Stimulated activated CD4-positive, alpha-beta T cell treated with anti-CD3 and anti-CD28 coated beads, Interleukin-4, amount 100 ng/mL, for 24 hours (primary cell): ENCODE measurements around the gene WASF2.
"Not testable (repeated sequence)": the region's sequence is repeated elsewhere in the genome, so short reads cannot be mapped to it uniquely, and the experiment has no call there.

Experiments used
- DNase-seq: peaks from one replicate; pipeline ENCODE4 v3.0.0-alpha.2; 2020

WASF2 gene

DNA sequence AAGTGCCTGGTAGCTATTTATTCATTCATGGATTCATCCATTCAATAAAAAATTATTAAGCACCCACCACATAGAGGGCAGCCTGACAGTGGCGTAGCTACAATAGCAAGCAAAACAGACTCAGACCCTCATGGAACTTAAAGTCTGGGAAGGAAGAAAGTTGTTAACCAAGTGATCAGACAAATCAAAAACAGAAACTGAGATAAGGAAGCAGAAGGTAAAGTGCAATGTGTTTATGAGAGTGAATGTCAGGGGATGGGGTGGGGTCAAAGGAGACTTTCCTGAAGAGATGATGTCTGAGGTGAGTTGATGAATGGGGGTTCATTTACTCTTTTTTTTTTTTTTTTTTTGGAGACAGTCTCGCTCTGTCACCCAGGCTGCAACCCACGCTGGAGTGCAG is 2.8 kb upstream of the WASF2 start:
- no peak for DNase-seq

DNA sequence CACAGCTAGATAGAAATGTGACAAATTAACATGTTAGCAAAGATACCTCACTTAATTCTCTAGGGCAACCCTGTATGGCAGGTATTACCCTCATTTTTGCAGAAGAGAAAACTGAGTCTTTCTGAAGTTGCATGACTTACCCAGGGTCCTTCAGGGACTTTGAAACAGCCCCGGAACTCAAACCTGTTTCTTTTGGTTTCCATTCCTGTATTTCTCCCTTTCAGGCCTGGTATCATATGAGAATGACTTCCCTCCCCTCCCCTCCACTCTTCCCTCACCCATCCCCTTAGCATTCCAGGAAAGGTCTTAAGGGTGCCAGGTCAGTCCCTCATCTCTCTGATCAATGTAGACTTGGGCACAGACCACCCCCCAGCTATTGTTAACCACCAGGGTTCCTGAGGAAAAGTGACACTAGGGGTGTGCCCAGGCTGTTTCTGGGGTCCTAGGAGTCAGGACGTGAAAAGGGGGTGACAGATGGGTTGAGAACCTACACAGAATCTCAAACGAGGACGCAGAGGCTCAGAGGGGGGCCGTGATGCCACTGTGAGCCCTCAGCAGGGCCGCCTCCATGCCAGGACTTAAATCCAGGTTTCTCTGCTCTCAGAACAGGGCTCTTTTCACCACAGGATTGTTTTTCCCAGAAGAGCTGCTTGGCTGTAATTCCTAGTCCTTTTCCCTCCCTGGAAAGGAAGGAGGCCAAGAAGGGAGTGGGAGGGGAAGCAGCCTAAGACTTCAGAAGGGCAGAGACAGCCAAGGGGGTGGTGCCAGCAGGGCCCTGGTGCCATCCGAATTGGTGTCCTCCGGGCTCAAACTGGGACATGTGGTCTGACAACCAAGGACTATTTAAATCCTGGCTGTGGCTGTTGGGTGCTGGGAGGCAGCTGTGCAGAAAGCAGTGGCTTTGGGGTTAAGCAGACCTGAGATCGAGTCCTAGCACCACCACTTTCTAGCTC is 2.1 kb upstream of the WASF2 start:
- DNase-seq, result no peak

DNA sequence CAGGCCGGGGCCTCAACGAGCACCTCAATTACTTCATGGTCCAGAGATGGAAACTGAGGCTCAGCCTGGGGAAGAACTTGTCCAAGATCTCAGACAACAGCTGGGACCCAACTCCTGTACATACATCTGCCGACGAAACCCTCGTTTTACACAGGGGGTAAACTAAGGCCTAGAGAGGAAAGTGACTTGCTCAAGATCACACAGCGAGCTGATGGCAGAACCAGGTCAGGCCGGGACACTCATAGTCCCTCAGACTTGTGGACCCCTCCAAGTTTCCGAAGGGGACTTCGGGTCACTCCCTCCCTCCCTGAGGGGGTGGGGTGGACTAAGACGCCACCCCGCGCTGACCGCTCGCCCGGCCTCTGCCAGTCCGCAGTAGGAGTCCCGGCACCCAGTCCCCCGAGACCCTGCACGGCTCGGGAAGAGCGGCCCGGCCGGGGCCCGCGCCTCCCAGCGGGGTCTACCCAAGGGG is 430 bp downstream of the WASF2 start:
- DNase-seq, result peak; percentile 22

DNA sequence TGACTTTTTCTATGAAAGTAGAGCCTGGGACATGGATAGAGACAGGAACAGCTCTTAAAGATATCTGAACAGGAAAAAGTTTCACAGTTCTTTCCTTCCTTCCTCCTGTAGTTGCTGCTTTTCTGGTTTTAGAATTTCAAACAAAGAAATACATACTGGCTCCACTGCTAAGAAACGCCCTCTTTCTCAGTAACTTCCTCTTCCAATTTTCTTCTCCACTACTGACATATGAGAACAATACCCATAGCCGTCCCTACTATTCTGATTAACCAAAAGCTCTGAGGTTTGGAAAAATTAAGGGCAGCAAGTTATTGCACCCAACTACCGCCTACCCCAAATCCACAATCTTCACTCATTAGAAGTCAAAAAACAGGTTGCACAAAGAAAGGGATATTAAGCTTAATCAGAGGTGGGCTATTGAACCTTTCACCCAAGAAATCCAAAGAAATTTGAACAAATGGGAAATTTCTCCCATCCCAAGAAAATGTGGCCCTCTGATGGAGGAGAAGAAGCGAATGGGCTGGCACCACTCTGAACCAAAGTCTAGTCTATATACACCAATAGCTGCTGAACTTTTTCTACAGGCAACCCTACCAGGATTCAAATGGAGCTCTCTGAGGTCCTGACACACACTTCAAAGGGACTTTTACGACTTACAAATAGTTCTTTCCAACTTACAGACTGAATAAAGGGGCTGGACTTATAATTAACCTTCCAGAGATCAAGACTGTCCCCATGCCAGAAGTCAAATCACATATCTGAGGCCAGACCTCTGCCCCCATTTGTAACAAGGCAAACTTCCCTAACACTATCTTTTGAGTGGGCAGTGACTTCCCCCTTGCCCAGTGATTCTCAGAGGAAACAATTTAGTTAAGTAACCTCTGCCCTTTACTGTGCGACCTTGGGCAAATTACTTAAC is 1.7 kb downstream of the WASF2 start:
- DNase-seq, result no peak

DNA sequence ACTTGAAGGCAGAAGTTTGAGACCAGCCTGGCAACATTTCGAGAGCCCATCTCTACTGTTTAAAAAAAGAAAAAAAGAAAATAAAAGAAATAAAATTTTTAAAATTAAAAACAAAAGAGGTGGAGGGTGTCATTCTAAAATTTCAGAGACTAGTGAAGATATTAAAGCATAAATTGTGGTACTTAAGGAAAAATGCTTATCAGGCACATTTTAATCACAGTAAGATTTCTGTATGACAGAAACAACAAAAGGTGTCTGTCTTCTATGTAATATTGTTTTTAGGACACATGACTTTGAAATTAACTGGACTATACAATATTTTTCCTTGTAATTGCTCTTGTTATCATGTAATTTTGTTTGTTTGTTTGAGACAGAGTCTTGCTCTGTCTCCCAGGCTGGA is 4.6 kb downstream of the WASF2 start:
- DNase-seq, result no peak

DNA sequence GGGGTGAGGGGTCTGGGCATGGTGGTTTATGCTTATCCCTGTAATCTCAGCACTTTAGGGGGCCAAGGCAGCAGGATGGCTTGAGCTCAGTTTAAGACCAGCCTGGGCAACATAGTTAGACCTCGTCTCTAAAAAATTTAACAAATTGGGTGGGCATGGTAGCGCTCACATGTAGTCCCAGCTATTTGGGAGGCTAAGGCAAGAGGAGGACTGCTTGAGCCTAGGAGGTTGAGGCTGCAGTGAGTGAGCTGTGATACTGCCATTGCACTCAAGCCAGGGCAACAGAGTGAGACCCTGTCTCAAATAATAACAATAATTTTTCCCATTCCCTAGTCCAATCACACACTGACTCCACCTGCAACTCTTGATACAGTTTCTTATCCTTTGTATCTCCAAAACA is 6.3 kb downstream of the WASF2 start:
- DNase-seq, result no peak

DNA sequence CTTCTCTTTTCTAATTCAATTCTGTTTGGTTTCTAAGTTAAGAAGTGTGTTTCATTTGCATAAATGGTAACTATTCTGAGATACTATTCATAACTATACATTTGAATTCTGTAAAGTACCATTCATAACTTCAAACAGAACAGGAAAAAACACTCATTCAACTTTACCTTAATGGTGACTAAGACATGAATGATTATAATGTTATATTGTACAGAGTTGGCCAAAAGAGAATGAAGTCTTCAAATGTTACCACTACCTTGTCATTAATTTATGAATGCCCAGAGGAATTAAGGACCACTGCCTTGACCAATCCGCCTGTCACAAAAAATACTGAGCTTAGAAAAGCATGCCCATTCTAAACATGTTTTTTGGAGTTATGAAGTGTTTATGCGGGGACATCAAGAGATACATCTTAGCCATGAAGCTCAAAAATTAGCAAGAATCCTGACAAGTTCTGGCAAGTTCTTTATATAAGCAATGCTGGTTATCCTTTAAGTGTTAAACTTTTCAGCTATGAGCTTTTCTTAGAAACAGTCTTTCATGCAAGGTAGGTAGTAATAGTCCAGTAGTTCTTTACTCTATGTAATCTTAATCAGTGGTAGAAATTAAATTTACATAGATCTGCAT is 7.9 kb downstream of the WASF2 start:
- no peak for DNase-seq

DNA sequence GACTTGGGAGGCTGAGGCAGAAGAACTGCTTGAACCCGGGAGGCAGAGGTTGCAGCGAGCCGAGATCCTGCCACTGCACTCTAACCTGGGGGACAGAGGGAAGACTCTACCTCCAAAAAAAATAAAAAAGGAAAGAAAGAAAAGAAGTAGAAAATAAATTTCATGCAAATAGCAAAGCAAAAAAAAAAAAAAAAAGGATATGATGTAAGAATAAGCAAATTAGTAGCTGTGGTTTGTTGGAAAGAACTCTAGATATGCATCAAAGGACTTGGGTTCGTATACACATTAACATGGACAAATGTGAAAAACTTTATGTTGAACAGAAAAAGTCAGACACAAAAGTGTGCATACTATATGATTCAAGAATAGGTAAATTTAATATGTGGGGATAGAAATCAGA is 11.9 kb downstream of the WASF2 start:
- no peak for DNase-seq

DNA sequence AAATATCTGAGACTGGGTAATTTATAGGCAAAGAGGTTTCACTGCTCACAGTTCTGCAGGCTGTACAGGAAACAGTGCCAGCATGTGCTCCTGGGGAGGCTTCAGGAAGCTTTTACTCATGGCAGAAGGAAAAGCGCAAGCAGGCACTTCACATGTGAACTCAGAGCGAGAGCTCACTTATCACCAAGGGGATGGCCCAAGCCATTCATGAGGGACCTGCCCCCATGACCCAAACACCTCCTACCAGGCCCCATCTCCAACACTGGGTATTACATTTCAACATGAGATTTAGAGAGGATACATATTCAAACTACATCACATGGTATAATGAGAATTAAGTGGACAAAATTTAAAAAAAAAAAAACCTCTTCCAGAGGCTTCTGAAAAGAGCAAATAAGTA is 13.7 kb downstream of the WASF2 start:
- peak; percentile 18 for DNase-seq

DNA sequence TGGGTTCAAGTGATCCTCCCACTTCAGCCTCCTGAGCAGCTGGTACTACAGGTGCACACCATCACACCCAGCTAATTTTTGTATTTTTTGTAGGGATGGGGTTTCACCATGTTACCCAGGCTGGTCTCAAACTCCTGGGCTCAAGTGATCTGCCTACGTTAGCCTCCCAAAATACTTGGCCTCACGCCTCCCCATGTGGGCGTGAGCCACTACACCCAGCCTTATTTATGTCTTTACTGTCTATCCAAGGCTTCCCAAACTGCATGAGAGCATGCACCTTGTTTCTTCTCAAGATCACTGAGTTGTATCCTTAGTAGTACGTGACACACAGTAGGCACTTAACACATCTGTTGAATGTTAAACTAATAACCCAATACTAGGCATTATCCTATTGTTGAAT is 14.2 kb downstream of the WASF2 start:
- DNase-seq, result no peak

DNA sequence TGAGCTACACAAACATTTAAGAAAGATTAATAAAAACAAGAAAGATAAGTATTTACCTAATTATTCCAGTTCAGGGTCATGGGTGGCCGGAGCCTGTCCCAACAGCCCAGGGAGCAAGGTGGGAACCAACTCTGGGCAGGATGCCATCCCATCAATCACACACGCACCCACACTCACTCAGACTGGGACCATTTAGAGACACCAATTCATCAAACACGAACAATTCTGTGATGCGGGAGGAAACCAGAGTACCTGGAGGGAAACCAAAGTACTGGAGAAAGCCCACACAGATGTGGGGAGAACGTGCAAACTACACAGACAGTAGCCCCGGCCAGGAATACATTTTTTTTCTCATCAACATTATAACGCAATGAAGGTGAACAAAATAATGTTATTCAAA is 16.2 kb downstream of the WASF2 start:
- DNase-seq, result peak; percentile 8

DNA sequence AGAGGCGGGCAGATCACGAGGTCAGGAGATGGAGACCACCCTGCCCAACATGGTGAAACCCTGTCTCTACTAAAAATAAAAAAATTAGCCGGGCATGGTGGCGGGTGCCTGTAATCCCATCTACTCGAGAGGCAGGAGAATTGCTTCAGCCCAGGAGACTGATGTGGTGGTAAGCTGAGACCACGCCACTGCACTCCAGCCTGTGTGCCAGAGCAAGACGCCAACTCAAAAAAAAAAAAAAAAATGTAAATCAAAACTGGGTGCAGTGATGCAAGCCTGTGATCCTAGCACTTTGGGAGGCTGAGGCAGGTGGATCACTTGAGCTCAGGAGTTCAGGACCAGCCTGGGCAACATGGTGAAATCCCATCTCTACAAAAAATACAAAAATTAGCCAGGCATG is 17.9 kb downstream of the WASF2 start:
- not testable (repeated sequence) for DNase-seq

DNA sequence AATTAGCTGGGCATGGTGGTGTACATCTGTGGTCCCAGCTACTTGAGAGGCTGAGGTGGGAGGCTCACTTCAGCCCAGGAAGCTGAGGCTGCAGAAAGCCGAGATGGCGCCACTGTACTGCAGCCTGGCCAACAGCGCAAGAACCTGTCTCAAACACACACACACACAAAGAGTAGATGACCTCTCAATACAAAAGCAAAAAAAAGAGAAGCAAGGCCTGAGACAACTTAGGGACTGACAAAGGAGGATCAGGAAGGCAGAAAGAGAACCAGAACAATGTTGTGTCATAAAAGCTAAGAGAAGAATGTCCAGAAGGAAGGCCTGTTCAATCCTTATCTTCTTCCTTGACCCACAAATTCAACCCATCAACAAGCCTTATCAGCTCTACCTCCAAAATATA is 18.5 kb downstream of the WASF2 start:
- DNase-seq, result no peak

DNA sequence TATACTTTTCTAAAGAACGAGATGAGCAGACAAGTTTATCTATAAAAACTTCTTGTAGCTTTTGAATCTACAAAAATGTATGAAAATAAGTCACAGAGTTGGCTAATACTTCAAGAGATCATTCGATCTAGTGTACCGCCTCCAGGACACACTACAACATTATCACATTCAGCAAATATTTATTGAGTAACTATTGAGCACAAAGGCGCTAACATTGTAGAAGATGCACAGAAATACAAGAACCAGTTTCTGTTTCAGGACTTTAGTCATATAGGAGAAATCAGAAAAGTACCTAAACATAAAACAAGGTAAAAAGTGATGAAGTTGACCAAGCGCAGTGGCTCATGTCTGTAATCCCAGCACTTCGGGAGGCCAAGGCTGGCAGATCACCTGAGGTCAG is 20.6 kb downstream of the WASF2 start:
- no peak for DNase-seq

DNA sequence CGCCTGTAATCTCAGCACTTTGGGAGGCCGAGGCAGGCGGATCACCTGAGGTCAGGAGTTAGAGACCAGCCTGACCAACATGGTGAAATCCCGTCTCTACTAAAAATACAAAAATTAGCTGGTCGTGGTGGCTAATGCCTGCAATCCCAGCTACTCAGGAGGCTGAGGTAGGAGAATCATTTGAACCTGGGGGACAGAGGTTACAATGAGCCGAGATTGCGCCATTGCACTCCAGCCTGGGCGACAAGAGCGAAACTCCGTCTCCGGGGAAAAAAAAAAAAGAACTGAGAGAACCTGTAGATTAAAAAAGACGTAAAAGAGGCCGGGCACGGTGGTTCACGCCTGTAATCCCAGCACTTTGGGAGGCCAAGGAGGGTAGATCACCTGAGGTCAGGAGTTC is 21.6 kb downstream of the WASF2 start:
- DNase-seq, result not testable (repeated sequence)

DNA sequence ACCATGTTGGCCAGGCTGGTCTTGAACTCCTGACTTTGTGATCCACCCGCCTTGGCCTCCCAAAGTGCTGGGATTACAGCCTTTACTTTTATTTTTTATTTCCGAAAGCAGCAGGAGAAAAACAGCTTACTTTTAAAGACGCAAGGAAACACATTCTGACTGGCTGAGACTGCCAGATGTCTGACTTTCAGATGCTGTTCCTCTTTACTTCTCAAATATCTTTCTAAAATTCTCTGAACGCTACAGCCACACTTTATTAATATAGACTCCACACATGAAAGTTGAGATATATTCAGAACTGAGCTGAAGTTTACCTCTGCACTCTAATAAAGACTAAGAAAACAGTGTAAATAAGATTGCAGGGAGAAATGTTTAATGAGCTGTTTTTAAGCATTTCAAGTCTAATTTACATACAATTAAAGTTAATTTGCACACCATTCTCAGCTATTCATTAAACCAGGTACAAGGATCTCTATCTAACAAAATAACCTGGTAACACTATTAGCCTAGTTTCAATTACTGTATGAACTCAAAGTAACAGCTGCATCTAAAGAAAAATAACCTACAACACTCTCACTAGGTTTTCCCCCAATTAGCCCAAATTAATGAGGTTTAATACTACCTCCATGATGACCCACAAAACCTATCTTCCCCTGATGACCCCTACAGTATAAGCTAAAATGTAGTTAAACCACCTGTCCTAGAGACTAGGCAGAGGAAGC is 24.9 kb downstream of the WASF2 start:
- no peak for DNase-seq

DNA sequence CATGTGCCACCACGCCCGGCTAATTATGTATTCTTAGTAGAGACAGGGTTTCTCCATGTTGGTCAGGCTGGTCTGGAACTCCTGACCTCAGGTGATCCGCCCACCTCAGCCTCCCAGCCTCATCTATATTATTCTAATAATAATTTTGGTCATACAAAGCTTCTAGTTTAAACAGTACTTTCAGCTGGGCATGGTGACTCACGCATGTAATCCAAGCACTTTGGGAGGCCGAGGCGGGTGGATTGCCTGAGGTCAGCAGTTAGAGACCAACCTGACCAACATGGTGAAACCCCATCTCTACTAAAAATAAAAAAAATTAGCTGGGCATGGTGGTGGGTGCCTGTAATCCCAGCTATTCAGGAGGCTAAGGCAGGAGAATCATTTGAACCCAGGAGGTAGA is 26.1 kb downstream of the WASF2 start:
- DNase-seq, result not testable (repeated sequence)

DNA sequence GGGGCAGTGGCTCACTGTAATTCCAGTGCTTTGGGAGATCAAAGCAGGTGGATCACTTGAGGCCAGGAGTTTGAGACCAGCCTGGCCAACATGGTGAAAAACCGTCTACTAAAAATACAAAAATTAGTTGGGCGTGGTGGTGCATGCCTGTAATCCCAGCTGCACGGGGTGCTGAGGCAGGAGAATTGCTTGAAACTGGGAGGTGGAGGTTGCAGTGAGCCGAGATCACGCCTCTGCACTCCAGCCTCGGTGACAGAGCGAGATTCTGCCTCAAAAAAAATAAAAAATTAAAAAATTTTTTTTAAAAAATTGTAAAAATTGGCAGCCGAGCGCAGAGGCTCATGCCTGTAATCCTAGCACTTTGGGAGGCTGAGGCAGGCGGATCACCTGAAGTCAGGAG is 31.4 kb downstream of the WASF2 start:
- DNase-seq, result not testable (repeated sequence)

DNA sequence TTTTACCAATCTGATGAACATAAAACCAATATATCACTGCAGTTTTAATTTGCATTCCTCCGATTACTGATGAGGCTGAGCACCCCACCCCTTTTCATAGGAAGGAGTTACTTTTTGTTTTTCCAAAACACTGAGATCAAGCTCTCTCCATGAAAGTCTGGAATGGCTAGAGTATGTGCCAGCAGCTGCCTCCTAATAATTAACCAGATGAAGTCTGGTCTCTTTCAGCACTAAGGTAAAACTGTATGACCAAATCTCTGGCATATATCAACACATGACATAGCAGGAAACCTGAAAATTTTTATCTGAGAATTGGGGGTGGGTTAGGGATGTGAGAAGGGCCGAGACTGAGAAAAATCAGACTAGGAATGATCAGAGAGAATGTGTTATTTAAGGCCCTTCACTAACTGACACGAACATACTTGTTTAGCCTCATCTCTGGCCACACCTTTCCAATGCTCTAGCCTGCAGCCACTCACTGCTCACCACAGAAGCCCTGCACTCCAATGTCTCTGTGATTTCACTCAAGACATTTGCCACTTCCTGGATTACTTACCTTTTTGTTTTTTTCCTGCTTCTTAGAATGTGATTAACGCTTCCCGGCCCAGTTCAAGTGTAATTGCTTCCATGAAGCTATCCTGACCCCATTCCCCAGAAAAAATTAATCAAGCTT is 34.7 kb downstream of the WASF2 start:
- peak; percentile 24 for DNase-seq

DNA sequence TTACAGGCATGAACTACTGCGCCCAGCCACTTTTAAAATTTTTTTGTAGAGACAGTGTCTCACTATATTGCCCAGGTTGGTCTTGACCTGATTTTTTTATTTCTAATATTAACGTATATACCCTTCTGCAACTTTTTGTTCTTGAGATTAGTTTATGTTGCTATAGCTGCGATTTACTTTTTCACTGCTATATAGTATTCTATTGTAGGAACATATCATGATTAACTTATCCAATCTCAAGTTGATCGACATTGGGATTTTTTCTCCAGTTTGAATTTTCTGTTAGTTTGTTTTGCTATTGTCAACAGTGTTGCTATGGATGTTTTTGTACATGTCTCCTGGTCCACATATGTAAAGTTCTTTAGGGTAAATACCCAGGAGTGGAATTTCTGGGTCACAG is 35.4 kb downstream of the WASF2 start:
- DNase-seq, result no peak

DNA sequence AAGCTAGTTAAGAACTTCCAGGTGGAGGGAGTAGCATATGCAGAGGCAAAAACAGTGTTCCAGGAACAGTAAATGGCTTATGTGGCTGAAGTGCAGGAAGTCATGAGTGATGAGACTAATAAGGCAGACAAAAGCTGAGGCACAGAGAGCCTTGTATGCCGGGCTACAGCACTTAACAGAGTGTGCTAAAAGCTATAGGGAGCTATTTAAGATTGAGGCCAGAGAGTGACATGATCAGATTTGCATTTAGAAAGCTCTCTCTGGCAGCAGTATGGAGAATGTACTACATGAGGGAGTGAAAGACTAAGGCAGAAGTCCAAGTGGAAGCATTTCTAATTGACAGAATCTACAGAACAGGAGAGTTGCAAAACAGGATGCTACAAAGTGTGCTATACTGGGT is 38.6 kb downstream of the WASF2 start:
- DNase-seq, result no peak

DNA sequence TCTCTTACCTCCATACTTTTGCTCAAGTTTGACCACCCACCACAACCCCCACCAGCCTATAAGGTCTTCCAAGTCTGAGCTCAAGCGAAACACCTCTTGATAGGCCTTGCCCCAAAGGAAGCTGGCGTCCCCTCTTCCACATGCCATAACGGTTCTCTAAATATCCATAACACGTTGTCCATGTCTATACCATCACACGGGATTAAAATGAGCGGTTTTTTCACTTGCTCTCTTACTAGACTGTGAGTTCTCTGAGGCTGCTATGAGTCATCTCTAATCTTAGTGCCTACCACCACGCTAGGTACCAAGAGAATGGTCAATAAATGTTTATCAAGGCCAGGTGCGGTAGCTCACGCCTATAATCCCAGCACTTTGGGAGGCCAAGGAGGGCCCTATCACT is 41.0 kb downstream of the WASF2 start:
- no peak for DNase-seq
